HepG2 (cell line): ENCODE measurements around the gene LLGL2. TPM values are rescaled to one million over a fixed set of nuclear protein-coding genes. Genes with fewer than 3 reads are reported as not detected.
A peak's percentile ranks its signal among the peaks of the same experiment; 100 is the strongest.

ENCODE experiments used
- ATAC-seq: fragments of 200-7000 bp; cut with Tn5 transposase; 3 replicates; pipeline ENCODE4 v1.9.1; 2020; ENCODE audit warnings: mild to moderate bottlenecking, moderate library complexity
- BruUV-seq: library from RNA; stranded (reverse); fragments of 400-500 nt; replicated peaks from 2 replicates; lab custom pipeline; 2021; lab: Mats Ljungman, UMichigan
- CTCF ChIA-PET: fragments of 300-600 bp; formaldehyde crosslinking; extraction: SDS; loops from one replicate; lab custom pipeline; 2021; ENCODE audit warnings: low total read pairs, inconsistent platforms, low intra/inter-chr PET ratio; lab: Yijun Ruan, JAX
- POLR2A ChIA-PET: fragments of 350-600 bp; sonication (Branson Sonifier 250); formaldehyde crosslinking; loops from one replicate; lab custom pipeline; 2020; ENCODE audit warnings: antibody characterized with exemption, inconsistent platforms; lab: Yijun Ruan, JAX
- DNase-seq: peaks from one replicate; pipeline ENCODE4 v3.0.0-alpha.2; 2015; ENCODE audit warnings: low spot score
- FAIRE-seq: peaks from 3 replicates; lab custom pipeline; 2011; peaks lifted over from hg19 to GRCh38; lab: Jason Lieb, UNC
- H2AFZ ChIP-seq: one replicate; pipeline ENCODE4 v1.6.1; 2011; ENCODE audit warnings: low read length, inconsistent platforms
- H3K27ac ChIP-seq: fragments of 300-600 bp; 3 replicates; pipeline ENCODE4 v1.8.0; 2011; ENCODE audit warnings: mixed run types, mild to moderate bottlenecking, mixed read lengths, low read length, inconsistent platforms; ENCODE audit not compliant: insufficient read depth; ENCODE audit errors: extremely low read length
- H3K27me3 ChIP-seq, 2 experiments: fragments of 200-600 bp in 1 of 2; 2 replicates in 1 of 2; 3 replicates in 1 of 2; pipeline versions ENCODE4 v1.6.0 to v1.8.0; 2011; ENCODE audit warnings: low read length in 2 of 2, mild to moderate bottlenecking in 2 of 2, moderate library complexity in 2 of 2, inconsistent platforms in 1 of 2; ENCODE audit not compliant: insufficient read depth in 2 of 2, control insufficient read depth in 1 of 2
- H3K36me3 ChIP-seq, 2 experiments: fragments of 200-600 bp in 1 of 2; replicated peaks in 1 of 2; 2 replicates in 1 of 2; 3 replicates in 1 of 2; pipeline versions ENCODE4 v1.5.1 to v1.8.0; 2011; ENCODE audit warnings: low read length in 2 of 2, inconsistent platforms in 1 of 2; ENCODE audit not compliant: insufficient read depth in 2 of 2, control insufficient read depth in 1 of 2
- H3K4me1 ChIP-seq: 2 replicates; pipeline ENCODE4 v1.5.1; 2012; ENCODE audit warnings: low read length, inconsistent platforms; ENCODE audit not compliant: insufficient read depth
- H3K4me2 ChIP-seq: 2 replicates; pipeline ENCODE4 v1.6.0; 2011; ENCODE audit warnings: low read depth, low read length, inconsistent platforms
- H3K4me3 ChIP-seq, 3 experiments: fragments of 200-600 bp in 1 of 3; sonication (generic), shearing (Covaris generic) in 1 of 3; replicated peaks in 1 of 3; 2 replicates each; pipeline ENCODE4 v1.5.1; 2011 to 2016; ENCODE audit warnings: low read length in 3 of 3, inconsistent platforms in 2 of 3, low read depth in 2 of 3, mild to moderate bottlenecking in 2 of 3, control low read depth in 1 of 3, mixed read lengths in 1 of 3; ENCODE audit not compliant: insufficient read depth in 1 of 3
- H3K79me2 ChIP-seq: one replicate; pipeline ENCODE4 v1.6.1; 2011; ENCODE audit warnings: low read length, inconsistent platforms; ENCODE audit not compliant: insufficient read depth
- H3K9ac ChIP-seq: 2 replicates; pipeline ENCODE4 v1.6.0; 2011; ENCODE audit warnings: mild to moderate bottlenecking, low read depth, low read length, inconsistent platforms; ENCODE audit not compliant: insufficient read depth
- H3K9me3 ChIP-seq: 2 replicates; pipeline ENCODE4 v1.5.1; 2012; ENCODE audit warnings: mild to moderate bottlenecking, low read length
- H4K20me1 ChIP-seq: 2 replicates; pipeline ENCODE4 v1.6.0; 2011; ENCODE audit warnings: inconsistent platforms, mild to moderate bottlenecking, low read length, moderate library complexity; ENCODE audit not compliant: insufficient read depth
- HMG20A ChIP-seq: IDR thresholded peaks from 2 replicates; pipeline ENCODE4 v1.6.1; 2016; ENCODE audit warnings: borderline replicate concordance
- SRY ChIP-seq: sonication (generic); formaldehyde crosslinking; IDR thresholded peaks from 2 replicates; pipeline ENCODE4 v1.8.0; 2022; ENCODE audit warnings: mild to moderate bottlenecking, missing genetic modification reagents
- ZBTB8A ChIP-seq: sonication (generic); formaldehyde crosslinking; IDR thresholded peaks from 2 replicates; pipeline ENCODE4 v1.4.0; 2020; ENCODE audit warnings: mild to moderate bottlenecking, low read depth, missing genetic modification reagents, borderline replicate concordance
- ZIK1 ChIP-seq: sonication (generic); formaldehyde crosslinking; IDR thresholded peaks from 2 replicates; pipeline ENCODE4 v1.5.0; 2020; ENCODE audit warnings: mild to moderate bottlenecking, low read depth, missing genetic modification reagents, borderline replicate concordance
- ZNF598 ChIP-seq: sonication (generic); formaldehyde crosslinking; IDR thresholded peaks from 2 replicates; pipeline ENCODE4 v1.5.1; 2020; ENCODE audit warnings: mild to moderate bottlenecking, missing genetic modification reagents, borderline replicate concordance
- ZNF607 ChIP-seq: sonication (generic); formaldehyde crosslinking; IDR thresholded peaks from 2 replicates; pipeline ENCODE4 v1.5.1; 2020; ENCODE audit warnings: missing genetic modification reagents, mild to moderate bottlenecking, borderline replicate concordance
- WGBS: methylation state at CpG from one replicate; pipeline ENCODE4 v1.1.6; 2017; ENCODE audit warnings: low lambda C conversion rate; 5-methylcytosine and 5-hydroxymethylcytosine counted together
- in situ Hi-C: cut with HindIII; loops from 2 replicates; pipeline ENCODE4 v1.10.0; 2017; ENCODE audit warnings: low pct_unique_long_range_greater_than_20kb; ENCODE audit not compliant: extremely low pct_ligation_motif_present
- intact Hi-C: fragments of 100-400 bp; cut with micrococcal nuclease; formaldehyde crosslinking; loops from one replicate; pipeline ENCODE4 v1.10.0; 2022; ENCODE audit not compliant: unreplicated experiment
- polyA plus RNA-seq, 8 experiments: library from polyadenylated mRNA; depleted of rRNA in 3 of 8; stranded (reverse) in 7 of 8; unstranded in 1 of 8; fragments of >200 nt; fragmentation: Illumina TruSeq in 4 of 8; extraction: Trizol in 4 of 8; gene quantifications; 2 replicates each; pipeline versions ENCODE4 v1.2.1 to v1.2.3, GENCODE V29; 2011 to 2016; ENCODE audit warnings: low read depth in 4 of 8, missing spikeins in 1 of 8, mixed read lengths in 1 of 8; ENCODE audit not compliant: insufficient read depth in 1 of 8
- total RNA-seq, 5 experiments: library from RNA; depleted of rRNA; stranded (reverse); fragments of >200 nt; fragmentation: Illumina TruSeq; extraction: Trizol; gene quantifications; 2 replicates each; pipeline ENCODE4 v1.2.3, GENCODE V29; 2016; ENCODE audit warnings: low read depth in 1 of 5
- TF ChIP-seq, protein P1 (sequence below): IDR thresholded peaks from 2 replicates; pipeline ENCODE4 v1.6.1; 2016; ENCODE audit warnings: missing compliant biosample characterization, missing genetic modification reagents, borderline replicate concordance
- TF ChIP-seq, protein P2 (sequence below): IDR thresholded peaks from 2 replicates; pipeline ENCODE4 v1.6.1; 2012; ENCODE audit warnings: low read length, improper control_type of control experiment
- TF ChIP-seq, protein P3 (sequence below): sonication (generic); formaldehyde crosslinking; IDR thresholded peaks from 2 replicates; pipeline ENCODE4 v1.4.0; 2020; ENCODE audit warnings: missing genetic modification reagents

Gene LLGL2
- total and polyA plus RNA-seq, 2 of the 13 experiments (the other 11 are each of a cell fraction or from before 2014, with no cell fraction given), result 83.0 to 86.7 TPM

DNA sequence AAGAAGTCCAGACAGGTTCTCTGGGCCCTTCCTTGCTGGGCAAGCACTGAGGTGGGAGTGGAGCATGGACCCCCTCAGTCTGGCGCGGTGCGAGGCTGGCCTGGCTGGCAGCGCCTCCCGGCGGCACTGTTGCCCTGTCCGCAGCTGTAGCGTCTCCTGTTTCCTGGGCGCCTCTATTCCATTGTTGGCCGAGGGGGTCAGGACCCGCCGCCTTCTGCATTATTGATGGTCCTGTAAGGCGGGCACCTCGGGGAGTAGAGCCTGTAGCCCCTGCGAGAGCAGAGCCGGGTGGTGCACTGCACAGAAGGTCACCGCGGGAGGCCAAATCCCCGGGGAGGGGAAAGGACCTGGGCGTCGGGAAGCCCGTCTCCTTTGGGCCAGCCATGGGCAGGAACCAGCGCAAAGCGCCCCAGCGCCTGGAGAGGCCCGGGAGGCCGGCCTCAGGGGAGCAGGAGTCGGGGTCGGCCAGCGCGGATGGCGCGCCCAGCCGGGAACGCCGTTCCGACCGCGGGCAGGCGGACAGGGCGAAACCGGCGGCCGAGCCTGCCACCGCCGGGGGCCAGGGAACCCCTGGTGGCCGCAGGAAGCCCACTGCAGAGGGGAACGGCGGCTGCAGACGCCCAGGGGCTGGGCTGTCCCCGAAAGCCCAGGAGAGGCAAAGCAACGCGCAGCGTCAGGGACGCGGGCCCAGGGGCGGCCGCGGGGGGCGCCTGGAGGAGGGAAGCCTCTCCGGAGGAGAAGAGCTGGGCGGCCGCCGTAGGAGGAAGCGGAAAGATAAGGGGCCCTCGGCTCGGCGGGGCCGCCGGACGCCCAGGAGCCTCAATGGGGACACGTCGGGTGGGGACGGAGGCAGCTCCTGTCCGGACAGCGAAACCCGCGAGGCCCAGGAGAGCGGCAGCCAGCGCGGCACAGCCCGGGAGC, 62.4 kb downstream of the LLGL2 start, which contains the start of gene MYO15B:
Gene MYO15B, plus strand, starts transcription at position 126 of the 921 bp plus-strand sequence. Its CDS starts 258 bp downstream, at position 384.
- no peak for TF ChIP-seq ZNF598 (CRISPR knock-in tag)
- TF ChIP-seq ZBTB8A (CRISPR knock-in tag), result no peak
- no peak for TF ChIP-seq HMG20A (CRISPR knock-in tag)
- TF ChIP-seq ZNF607 (CRISPR knock-in tag), result 0 out of 2 replicates have a peak, but pooled peaks have one; percentile 13
- no peak for TF ChIP-seq SRY (CRISPR knock-in tag)
- TF ChIP-seq ZIK1, result no peak
- TF ChIP-seq, protein P1, sequence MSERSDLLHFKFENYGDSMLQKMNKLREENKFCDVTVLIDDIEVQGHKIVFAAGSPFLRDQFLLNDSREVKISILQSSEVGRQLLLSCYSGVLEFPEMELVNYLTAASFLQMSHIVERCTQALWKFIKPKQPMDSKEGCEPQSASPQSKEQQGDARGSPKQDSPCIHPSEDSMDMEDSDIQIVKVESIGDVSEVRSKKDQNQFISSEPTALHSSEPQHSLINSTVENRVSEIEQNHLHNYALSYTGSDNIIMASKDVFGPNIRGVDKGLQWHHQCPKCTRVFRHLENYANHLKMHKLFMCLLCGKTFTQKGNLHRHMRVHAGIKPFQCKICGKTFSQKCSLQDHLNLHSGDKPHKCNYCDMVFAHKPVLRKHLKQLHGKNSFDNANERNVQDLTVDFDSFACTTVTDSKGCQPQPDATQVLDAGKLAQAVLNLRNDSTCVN (CRISPR knock-in tag), result no peak
- TF ChIP-seq, protein P2, sequence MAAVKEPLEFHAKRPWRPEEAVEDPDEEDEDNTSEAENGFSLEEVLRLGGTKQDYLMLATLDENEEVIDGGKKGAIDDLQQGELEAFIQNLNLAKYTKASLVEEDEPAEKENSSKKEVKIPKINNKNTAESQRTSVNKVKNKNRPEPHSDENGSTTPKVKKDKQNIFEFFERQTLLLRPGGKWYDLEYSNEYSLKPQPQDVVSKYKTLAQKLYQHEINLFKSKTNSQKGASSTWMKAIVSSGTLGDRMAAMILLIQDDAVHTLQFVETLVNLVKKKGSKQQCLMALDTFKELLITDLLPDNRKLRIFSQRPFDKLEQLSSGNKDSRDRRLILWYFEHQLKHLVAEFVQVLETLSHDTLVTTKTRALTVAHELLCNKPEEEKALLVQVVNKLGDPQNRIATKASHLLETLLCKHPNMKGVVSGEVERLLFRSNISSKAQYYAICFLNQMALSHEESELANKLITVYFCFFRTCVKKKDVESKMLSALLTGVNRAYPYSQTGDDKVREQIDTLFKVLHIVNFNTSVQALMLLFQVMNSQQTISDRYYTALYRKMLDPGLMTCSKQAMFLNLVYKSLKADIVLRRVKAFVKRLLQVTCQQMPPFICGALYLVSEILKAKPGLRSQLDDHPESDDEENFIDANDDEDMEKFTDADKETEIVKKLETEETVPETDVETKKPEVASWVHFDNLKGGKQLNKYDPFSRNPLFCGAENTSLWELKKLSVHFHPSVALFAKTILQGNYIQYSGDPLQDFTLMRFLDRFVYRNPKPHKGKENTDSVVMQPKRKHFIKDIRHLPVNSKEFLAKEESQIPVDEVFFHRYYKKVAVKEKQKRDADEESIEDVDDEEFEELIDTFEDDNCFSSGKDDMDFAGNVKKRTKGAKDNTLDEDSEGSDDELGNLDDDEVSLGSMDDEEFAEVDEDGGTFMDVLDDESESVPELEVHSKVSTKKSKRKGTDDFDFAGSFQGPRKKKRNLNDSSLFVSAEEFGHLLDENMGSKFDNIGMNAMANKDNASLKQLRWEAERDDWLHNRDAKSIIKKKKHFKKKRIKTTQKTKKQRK, result no peak
- TF ChIP-seq, protein P3, sequence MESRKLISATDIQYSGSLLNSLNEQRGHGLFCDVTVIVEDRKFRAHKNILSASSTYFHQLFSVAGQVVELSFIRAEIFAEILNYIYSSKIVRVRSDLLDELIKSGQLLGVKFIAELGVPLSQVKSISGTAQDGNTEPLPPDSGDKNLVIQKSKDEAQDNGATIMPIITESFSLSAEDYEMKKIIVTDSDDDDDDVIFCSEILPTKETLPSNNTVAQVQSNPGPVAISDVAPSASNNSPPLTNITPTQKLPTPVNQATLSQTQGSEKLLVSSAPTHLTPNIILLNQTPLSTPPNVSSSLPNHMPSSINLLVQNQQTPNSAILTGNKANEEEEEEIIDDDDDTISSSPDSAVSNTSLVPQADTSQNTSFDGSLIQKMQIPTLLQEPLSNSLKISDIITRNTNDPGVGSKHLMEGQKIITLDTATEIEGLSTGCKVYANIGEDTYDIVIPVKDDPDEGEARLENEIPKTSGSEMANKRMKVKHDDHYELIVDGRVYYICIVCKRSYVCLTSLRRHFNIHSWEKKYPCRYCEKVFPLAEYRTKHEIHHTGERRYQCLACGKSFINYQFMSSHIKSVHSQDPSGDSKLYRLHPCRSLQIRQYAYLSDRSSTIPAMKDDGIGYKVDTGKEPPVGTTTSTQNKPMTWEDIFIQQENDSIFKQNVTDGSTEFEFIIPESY (CRISPR knock-in tag), result peak; percentile 5; the same call in 1 of the 2 replicates
- in situ Hi-C loops (no loop called here), intact Hi-C loops (loop anchor here (5.0 kb wide), 1 partner anchor 61 kb away; the partner anchor contains the start of gene LLGL2)
- H3K9me3 ChIP-seq, result no peaks in the 10 kb centered on the region
- no peak within 1 kb of the TSS for H3K27ac ChIP-seq
- 89% methylated on average over 78 of the region's 82 CpGs for WGBS
- no peak for DNase-seq
- no TSS peak for BruUV-seq
- H4K20me1 ChIP-seq, result no peaks in the 10 kb centered on the region
- peak within 1 kb of the TSS; percentile 51; the same call in 1 of the 2 replicates for H3K4me2 ChIP-seq
- peak within 1 kb of the TSS in 1 of 3 experiments; percentile 53; a peak in 1 of 6 replicates for H3K4me3 ChIP-seq
- peak within 1 kb of the TSS; percentile 42; the same call in 1 of the 2 replicates for H3K9ac ChIP-seq
- ChIA-PET CTCF (interaction anchor here (1.1 to 1.5 kb wide), 4 partner anchors 9 to 72 kb away, joined by 3 to 7 read pairs (median 4); partner anchors contain the start of genes LLGL2 and TSEN54), POLR2A (no interaction called here)
- H3K27me3 ChIP-seq, result peaks cover 5 to 12% of the 10 kb centered on the region in 2 experiments; a peak in 4 of 5 replicates
- no peaks in the 10 kb centered on the region for H3K79me2 ChIP-seq
- no peak within 1 kb of the TSS for H2AFZ ChIP-seq
- no peak for ATAC-seq
- no peak for FAIRE-seq
- H3K36me3 ChIP-seq, result no peaks in the 10 kb centered on the region
- peaks cover 48% of the 10 kb centered on the region for H3K4me1 ChIP-seq
